HG03280 (cell line): Measurements from ENCODE around the gene PTGDR.

ENCODE experiments used
- ATAC-seq: cut with Tn5 transposase; IDR thresholded peaks from one replicate; pipeline ENCODE4 v1.9.1; 2021; ENCODE audit warnings: mild to moderate bottlenecking, moderate library complexity; ENCODE audit not compliant: unreplicated experiment

The PTGDR gene

DNA sequence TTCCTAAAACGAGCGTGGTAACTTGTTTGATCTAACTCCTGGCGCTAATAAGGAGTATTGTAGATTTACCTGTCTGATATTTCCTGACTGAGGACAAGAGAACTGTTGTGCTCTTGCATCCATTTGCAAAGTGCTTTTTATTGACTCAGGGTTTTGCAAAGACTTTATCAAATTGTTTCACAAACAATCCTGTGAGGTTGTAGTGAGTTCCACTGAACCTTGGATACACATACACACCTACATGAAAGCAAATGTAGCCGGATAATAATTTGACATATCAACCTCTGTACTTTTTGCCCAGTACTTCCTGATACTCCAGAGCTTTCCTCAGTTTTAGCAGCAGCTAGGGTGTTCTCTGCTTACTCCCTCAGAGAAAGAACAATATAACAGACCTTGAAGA is 39.9 kb downstream of the PTGDR start:
- no peak for ATAC-seq

DNA sequence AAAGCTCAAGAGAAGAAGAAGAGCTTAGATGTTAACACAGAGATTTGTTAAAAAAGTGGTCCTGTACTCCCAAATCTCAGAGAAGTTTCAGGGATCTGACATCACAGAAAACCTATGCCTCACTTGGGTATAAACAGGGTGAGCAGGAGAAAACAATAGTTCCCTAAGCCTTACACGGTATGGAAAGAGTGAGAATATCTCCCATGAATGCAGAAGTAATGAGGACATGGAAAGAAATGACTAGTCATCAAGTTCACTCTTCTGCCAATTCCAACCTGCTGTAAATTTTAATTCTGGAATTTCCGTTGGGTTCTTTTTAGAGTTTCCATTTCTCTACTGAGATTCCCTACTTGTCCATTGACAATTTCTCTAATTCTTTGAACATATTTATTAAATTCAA is 40.4 kb downstream of the PTGDR start:
- ATAC-seq: no peak

DNA sequence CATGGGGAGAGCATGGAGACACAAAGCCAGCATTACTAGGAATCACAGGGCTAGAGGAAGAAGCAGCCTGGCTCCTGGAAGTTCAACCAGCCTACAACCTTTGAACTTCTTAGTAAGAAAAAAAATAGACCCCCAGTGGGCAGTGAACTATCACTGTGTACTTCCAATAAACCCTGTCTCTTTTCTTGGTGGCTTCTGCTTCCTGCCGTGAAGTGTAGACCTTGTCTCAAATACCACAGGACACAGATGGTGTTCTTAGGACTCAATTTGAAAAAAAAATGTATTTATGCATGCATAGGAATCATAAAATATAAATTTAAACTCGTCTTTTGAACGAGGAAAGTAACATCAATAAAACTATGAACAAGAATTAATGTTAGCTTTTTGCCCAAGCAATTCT is 43.0 kb downstream of the PTGDR start:
- no peak for ATAC-seq

DNA sequence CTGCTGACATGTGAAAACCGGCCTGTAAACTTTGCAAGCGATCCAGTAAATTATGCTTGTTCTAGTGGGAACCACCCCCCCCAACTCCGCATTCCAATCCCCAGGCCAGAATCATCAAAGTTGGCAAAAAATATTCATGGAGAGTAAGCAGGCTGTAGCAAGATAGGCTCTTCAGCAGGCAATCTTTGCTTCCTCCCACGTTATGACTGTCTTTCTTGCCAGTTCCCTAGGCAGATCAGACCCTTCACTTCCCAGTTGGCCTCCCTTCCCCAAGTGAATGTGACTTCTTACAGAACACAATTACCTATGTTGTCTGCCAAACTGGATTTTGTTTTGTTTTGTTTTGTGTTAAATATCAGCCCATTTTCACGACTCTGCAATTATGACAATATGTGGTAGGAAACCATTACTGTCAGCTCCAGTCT is 45.4 kb downstream of the PTGDR start:
- ATAC-seq: no peak

DNA sequence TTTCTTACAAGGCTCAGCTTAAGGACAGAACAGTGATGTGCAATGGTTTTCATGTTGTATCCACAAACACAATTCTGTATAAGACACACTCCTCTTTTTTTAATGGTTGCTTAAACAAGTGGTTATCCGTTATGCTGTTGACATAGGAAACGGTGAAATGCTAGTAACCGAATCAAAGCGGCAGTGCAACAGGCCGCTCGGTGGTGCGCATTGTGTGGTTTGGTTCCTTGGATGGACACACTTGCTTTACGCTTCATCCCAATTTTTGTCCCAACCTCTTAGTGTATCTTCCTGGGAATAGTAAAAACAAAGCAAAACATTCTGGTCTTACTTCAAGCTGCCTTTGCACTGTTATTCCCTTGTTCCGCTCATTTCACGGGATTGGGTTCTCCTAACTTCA is 46.0 kb downstream of the PTGDR start:
- no peak for ATAC-seq

DNA sequence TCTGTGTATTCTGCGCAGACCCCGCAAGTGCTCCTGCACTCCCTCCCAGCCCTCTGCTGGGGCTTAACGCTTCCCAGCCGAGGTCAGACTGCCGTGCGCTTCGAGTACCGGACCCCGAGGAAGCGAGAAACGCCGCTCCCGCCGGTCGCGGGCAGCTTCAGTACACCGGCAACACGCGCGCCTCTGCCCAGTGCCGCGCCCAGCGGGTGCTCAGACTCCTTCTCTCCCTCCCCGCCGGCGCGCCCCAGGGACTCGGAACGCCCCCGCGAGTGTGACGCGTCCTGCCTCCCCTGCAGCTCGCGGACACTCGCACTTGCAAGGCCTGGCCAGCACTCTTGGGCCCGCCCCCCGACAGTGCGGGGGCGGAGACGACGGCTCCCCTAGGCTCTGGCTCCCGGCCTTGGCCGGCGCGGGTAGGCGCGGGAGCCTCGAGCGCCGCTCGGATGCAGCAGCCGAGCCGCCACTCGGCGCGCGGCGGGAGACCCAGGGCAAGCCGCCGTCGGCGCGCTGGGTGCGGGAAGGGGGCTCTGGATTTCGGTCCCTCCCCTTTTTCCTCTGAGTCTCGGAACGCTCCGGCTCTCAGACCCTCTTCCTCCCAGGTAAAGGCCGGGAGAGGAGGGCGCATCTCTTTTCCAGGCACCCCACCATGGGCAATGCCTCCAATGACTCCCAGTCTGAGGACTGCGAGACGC is 46.6 kb downstream of the PTGDR start, which contains the start of gene PTGER2:
Gene PTGER2 (plus strand): TSS at position 410 of the 692 bp plus-strand sequence. CDS start 237 bp downstream, at position 647.
- peak; percentile 48 for ATAC-seq

DNA sequence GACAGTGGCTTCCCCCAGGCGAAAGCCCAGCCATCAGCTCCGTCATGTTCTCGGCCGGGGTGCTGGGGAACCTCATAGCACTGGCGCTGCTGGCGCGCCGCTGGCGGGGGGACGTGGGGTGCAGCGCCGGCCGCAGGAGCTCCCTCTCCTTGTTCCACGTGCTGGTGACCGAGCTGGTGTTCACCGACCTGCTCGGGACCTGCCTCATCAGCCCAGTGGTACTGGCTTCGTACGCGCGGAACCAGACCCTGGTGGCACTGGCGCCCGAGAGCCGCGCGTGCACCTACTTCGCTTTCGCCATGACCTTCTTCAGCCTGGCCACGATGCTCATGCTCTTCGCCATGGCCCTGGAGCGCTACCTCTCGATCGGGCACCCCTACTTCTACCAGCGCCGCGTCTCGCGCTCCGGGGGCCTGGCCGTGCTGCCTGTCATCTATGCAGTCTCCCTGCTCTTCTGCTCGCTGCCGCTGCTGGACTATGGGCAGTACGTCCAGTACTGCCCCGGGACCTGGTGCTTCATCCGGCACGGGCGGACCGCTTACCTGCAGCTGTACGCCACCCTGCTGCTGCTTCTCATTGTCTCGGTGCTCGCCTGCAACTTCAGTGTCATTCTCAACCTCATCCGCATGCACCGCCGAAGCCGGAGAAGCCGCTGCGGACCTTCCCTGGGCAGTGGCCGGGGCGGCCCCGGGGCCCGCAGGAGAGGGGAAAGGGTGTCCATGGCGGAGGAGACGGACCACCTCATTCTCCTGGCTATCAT is 47.3 kb downstream of the PTGDR start:
- peak; percentile 32 for ATAC-seq

DNA sequence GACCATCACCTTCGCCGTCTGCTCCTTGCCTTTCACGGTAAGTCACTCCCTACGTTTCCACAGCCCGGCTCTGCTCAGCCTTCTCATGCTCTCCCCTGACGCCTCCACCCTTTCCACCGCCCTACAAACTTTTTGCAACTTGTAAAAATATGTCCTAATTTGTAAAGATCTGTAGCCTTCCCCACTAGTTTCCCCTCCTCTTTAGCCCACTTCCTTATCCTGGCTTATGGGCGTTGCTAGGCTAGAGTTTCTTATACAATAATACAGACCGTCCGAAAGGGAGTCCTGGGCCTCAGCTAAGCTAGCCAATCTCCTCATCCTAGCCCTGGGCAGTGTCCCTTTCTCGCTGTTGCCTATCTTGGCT is 47.8 kb downstream of the PTGDR start:
- ATAC-seq: peak; percentile 13

DNA sequence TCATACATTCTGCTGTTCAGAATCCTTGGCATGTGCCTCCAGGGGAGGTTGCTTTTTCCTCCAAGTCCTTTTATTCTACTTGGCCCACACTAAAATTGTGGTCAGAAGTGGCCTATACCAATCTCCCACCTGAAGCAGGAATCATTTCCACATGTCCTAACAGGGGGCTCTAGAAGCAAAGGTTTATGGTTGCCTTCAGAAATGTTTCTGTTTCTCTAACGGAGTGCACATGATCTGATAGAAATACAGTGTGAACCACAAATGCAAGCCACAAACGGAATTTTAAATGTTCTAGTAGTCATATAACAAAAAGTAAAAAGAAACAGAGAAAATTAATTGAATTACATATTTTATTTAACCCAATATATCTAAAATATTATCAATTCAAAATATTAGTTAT is 50.6 kb downstream of the PTGDR start:
- ATAC-seq: no peak

DNA sequence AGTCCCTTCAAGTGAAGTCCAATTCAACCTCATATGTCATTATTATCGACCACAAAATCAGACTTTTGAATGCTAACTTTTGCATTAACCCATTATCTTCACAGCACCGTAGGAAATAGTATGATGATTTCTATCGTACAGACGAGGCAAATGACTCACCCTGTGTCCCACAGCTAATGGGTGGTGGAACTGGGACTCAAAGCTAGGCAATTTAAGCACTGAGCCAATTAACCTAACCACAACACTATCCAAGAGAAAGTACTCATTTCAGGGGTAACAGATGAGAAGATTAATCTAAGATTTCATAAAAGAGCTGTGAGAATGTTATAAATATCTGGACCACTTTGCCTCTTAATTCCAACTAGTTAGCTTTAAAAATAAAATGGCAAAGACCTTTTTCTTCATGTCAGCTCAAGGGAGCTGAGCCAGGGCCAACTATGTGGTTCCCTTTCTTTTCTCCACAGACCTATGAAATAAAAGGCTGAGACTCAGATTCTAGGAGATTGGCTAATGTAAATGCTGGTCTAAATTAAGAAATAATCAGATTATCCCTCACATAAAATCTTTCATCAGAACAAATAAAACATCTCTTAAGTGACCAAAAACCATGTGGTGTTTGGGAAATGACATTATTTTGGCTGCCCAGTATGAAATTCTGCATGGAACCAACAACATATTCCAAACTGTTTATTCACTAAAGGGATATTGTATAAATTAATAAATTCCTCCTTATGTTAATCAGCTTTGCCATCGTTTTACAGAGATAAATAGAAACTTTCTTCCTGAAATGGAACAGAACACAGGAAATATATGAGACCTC is 51.5 kb downstream of the PTGDR start:
- no peak for ATAC-seq

DNA sequence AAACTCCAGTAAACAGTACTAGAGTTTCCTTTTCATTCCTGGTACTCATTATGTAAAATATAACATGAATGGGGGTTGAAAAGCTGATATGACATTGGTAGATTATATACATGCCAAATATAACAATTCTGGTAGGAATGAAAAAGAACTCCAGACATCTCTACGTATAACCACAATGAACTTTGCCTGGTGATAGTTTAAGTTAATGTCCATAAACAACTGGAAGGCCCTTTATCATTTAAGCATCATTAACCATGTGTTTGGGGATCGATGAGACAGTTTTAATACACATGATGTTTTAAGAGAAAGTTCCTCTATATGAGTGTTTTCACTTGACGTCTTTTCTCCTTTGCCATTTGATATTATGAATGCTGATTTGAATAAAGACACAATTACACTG is 52.4 kb downstream of the PTGDR start:
- ATAC-seq: no peak

DNA sequence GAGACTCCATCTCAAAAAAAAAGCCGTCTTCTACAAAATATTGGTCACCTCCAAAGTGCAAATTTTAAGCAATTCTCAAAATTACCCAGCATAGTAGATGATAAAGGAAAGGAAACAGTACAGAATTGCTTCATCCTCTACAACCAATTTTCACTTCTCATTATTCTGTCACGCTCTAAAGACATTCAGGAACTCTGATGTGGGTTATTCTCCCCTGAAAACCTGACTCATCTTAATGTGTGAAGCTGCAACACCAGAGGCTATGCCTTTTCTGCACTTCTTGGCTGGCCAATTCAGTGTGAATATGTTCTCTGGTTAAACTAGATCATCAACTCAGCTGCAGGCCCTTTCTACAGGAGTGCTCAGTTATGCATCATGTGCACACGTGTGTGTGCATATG is 57.6 kb downstream of the PTGDR start:
- ATAC-seq: peak; percentile 89

DNA sequence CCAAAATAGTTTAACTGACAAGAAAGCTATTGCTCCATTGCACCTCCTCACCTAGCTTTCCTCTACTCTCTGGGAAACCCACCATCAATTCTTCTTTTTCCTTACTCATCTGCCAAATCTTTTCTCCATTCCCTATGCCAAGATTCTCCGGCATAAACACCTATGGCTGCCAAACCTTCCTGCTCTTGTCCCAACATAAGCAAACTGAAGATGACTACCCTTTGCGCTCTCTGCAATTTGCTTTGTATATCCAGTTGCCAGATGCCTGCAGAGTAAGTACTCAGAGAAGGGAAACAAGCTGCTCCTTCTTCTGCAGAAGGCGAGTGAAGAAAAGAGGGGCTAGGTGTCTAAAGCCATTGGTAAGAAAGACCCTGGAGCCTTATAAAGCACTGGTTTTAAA is 58.1 kb downstream of the PTGDR start:
- ATAC-seq: no peak
